Neural progenitor cell (in vitro differentiated cells): Measurements from ENCODE around the gene INPP5J. TPM values are rescaled to one million over a fixed set of nuclear protein-coding genes. Genes with fewer than 3 reads are reported as not detected.
A peak's percentile ranks its signal among the peaks of the same experiment; 100 is the strongest.

Source experiments
- DNase-seq: peaks from one replicate; pipeline ENCODE4 v3.0.0-alpha.2; 2016; ENCODE audit warnings: low spot score
- H2AFZ ChIP-seq: fragments of 200-600 bp; sonication (generic); replicated peaks from 2 replicates; pipeline ENCODE4 v1.6.1; 2016; ENCODE audit warnings: antibody characterized with exemption
- H3F3A ChIP-seq: fragments of 200-600 bp; sonication (generic); 2 replicates; pipeline ENCODE4 v1.6.1; 2016; ENCODE audit warnings: antibody characterized with exemption, low read depth
- H3K27ac ChIP-seq: fragments of 200-600 bp; sonication (generic); 2 replicates; pipeline ENCODE4 v1.5.1; 2016; ENCODE audit warnings: mild to moderate bottlenecking
- H3K27me3 ChIP-seq: fragments of 200-600 bp; sonication (generic); 2 replicates; pipeline ENCODE4 v1.6.1; 2016; ENCODE audit warnings: mild to moderate bottlenecking, moderate library complexity
- H3K36me3 ChIP-seq: fragments of 200-600 bp; sonication (generic); 2 replicates; pipeline ENCODE4 v1.5.1; 2016
- H3K4me1 ChIP-seq: fragments of 200-600 bp; sonication (generic); 2 replicates; pipeline ENCODE4 v1.6.1; 2016; ENCODE audit warnings: mixed run types
- H3K4me2 ChIP-seq: fragments of 200-600 bp; sonication (generic); 2 replicates; pipeline ENCODE4 v1.6.1; 2016
- H3K4me3 ChIP-seq: fragments of 200-600 bp; sonication (generic); 2 replicates; pipeline ENCODE4 v1.5.1; 2016
- H3K79me2 ChIP-seq: fragments of 200-600 bp; sonication (generic); 2 replicates; pipeline ENCODE4 v1.6.1; 2016; ENCODE audit warnings: low read depth
- H3K9ac ChIP-seq: fragments of 200-600 bp; sonication (generic); 2 replicates; pipeline ENCODE4 v1.6.1; 2016
- H3K9me3 ChIP-seq: fragments of 200-600 bp; sonication (generic); 2 replicates; pipeline ENCODE4 v1.5.1; 2016; ENCODE audit warnings: low read depth
- H4K20me1 ChIP-seq: fragments of 200-600 bp; sonication (generic); 2 replicates; pipeline ENCODE4 v1.6.1; 2016; ENCODE audit warnings: low read depth
- H3K27ac Mint-ChIP-seq: 3 replicates; pipeline ENCODE4 v1.8.0; 2021; ENCODE audit warnings: mixed read lengths
- H3K27me3 Mint-ChIP-seq: 2 replicates; pipeline ENCODE4 v1.8.0; 2022; ENCODE audit warnings: low read depth, mild to moderate bottlenecking, inconsistent platforms, moderate library complexity, mixed read lengths; ENCODE audit not compliant: insufficient read depth
- H3K36me3 Mint-ChIP-seq: 3 replicates; pipeline ENCODE4 v1.8.0; 2021; ENCODE audit warnings: mixed read lengths
- H3K4me1 Mint-ChIP-seq: 3 replicates; pipeline ENCODE4 v1.8.0; 2021; ENCODE audit warnings: mixed read lengths
- H3K4me3 Mint-ChIP-seq: 3 replicates; pipeline ENCODE4 v1.8.0; 2021; ENCODE audit warnings: mild to moderate bottlenecking, moderate library complexity, mixed read lengths
- H3K9me3 Mint-ChIP-seq: 3 replicates; pipeline ENCODE4 v1.8.0; 2020; ENCODE audit warnings: mixed read lengths
- CTCF ChIP-seq: fragments of 200-600 bp; sonication (generic); IDR thresholded peaks from 2 replicates; pipeline ENCODE4 v1.5.1; 2017; ENCODE audit warnings: antibody characterized with exemption, mild to moderate bottlenecking
- EZH2 ChIP-seq: fragments of 200-600 bp; sonication (generic); IDR thresholded peaks from 2 replicates; pipeline ENCODE4 v1.6.1; 2017; ENCODE audit warnings: antibody characterized with exemption, mild to moderate bottlenecking, moderate library complexity
- EZH2phosphoT487 ChIP-seq: fragments of 200-600 bp; sonication (generic); IDR thresholded peaks from 2 replicates; pipeline ENCODE4 v1.6.1; 2017; ENCODE audit warnings: antibody characterized with exemption
- total RNA-seq: library from RNA; depleted of rRNA; stranded (reverse); fragments of >200 nt; gene quantifications from 2 replicates; pipeline ENCODE4 v1.2.3, GENCODE V29; 2015; ENCODE audit warnings: low replicate concordance

Gene INPP5J
- total RNA-seq, 1 donor from 2014 or later, result 1.5 TPM

- peaks cover 13% of the 10 kb centered on the region for H3K27me3 Mint-ChIP-seq
- Histone ChIP-seq H3F3A (peaks cover 4% of the 10 kb centered on the region), H3K9ac (no peak overlapping the region), H3K27ac (no peak overlapping the region), H3K36me3 (no peaks in the 10 kb centered on the region), H2AFZ (no peak overlapping the region), H3K4me1 (peaks cover 15% of the 10 kb centered on the region), H3K4me2 (peak overlapping the region; percentile 83), H3K79me2 (no peaks in the 10 kb centered on the region), H4K20me1 (no peaks in the 10 kb centered on the region), H3K4me3 (peak overlapping the region; percentile 45), H3K9me3 (no peaks in the 10 kb centered on the region), H3K27me3 (peaks cover 8% of the 10 kb centered on the region)
- no peak for TF ChIP-seq EZH2phosphoT487
- no peak for TF ChIP-seq EZH2
- no peak for TF ChIP-seq CTCF
- H3K9me3 Mint-ChIP-seq, result peaks cover 6% of the 10 kb centered on the region
- no peak for DNase-seq
- H3K4me1 Mint-ChIP-seq, result peaks cover 25% of the 10 kb centered on the region
- H3K36me3 Mint-ChIP-seq, result peaks cover 3% of the 10 kb centered on the region
- H3K27ac Mint-ChIP-seq, result no peak overlapping the region
- H3K4me3 Mint-ChIP-seq, result no peak overlapping the region
These were observed 18.0 kb downstream of the INPP5J start for GRCh38 chr22:31140746-31141145.

GRCh38 chr22:31141551-31141950 lies 18.8 kb downstream of the INPP5J start:
- Histone ChIP-seq H3K4me2 (no peak overlapping the region), H3K79me2 (no peaks in the 10 kb centered on the region), H3K27me3 (peaks cover 8% of the 10 kb centered on the region), H3K4me1 (peaks cover 15% of the 10 kb centered on the region), H3F3A (peaks cover 4% of the 10 kb centered on the region), H2AFZ (no peak overlapping the region), H3K36me3 (no peaks in the 10 kb centered on the region), H3K4me3 (no peak overlapping the region), H3K9ac (no peak overlapping the region), H3K9me3 (peaks cover 2% of the 10 kb centered on the region), H4K20me1 (no peaks in the 10 kb centered on the region), H3K27ac (no peak overlapping the region)
- peaks cover 9% of the 10 kb centered on the region for H3K9me3 Mint-ChIP-seq
- peaks cover 3% of the 10 kb centered on the region for H3K36me3 Mint-ChIP-seq
- no peak for DNase-seq
- H3K27me3 Mint-ChIP-seq, result peaks cover 13% of the 10 kb centered on the region
- peak overlapping the region; percentile 37 for H3K27ac Mint-ChIP-seq
- TF ChIP-seq CTCF, result no peak
- no peak for TF ChIP-seq EZH2phosphoT487
- no peak for TF ChIP-seq EZH2
- peaks cover 25% of the 10 kb centered on the region for H3K4me1 Mint-ChIP-seq
- H3K4me3 Mint-ChIP-seq, result no peak overlapping the region

- no peak overlapping the region for H3K27ac ChIP-seq
- DNase-seq, result no peak
- H3K4me3 ChIP-seq, result no peak overlapping the region
- no peak overlapping the region for H3K4me2 ChIP-seq
- no peaks in the 10 kb centered on the region for H3K36me3 ChIP-seq
- Mint-ChIP-seq H3K4me3 (no peak overlapping the region), H3K9me3 (peaks cover 14% of the 10 kb centered on the region), H3K27ac (no peak overlapping the region), H3K27me3 (peaks cover 11% of the 10 kb centered on the region), H3K4me1 (peaks cover 22% of the 10 kb centered on the region), H3K36me3 (peaks cover 1% of the 10 kb centered on the region)
- TF ChIP-seq CTCF (no peak), EZH2 (no peak), EZH2phosphoT487 (no peak)
- no peaks in the 10 kb centered on the region for H3K79me2 ChIP-seq
- H4K20me1 ChIP-seq, result no peaks in the 10 kb centered on the region
- no peak overlapping the region for H2AFZ ChIP-seq
- no peak overlapping the region for H3K9ac ChIP-seq
- H3K27me3 ChIP-seq, result peaks cover 8% of the 10 kb centered on the region
- H3K9me3 ChIP-seq, result peaks cover 6% of the 10 kb centered on the region
- H3F3A ChIP-seq, result peaks cover 4% of the 10 kb centered on the region
- H3K4me1 ChIP-seq, result peaks cover 15% of the 10 kb centered on the region
These were observed 19.5 kb downstream of the INPP5J start for GRCh38 chr22:31142285-31142684.
